Measurements from ENCODE around the gene SPACA6. TPM values are rescaled to one million over a fixed set of nuclear protein-coding genes. Genes with fewer than 3 reads are reported as not detected.
A peak's percentile ranks its signal among the peaks of the same experiment; 100 is the strongest.

Gene SPACA6
- total and polyA plus RNA-seq, 9 of the 15 experiments (the other 6 are each of a cell fraction or from before 2014, with no cell fraction given): 1.3 to 17.3 (median 6.2) TPM

DNA sequence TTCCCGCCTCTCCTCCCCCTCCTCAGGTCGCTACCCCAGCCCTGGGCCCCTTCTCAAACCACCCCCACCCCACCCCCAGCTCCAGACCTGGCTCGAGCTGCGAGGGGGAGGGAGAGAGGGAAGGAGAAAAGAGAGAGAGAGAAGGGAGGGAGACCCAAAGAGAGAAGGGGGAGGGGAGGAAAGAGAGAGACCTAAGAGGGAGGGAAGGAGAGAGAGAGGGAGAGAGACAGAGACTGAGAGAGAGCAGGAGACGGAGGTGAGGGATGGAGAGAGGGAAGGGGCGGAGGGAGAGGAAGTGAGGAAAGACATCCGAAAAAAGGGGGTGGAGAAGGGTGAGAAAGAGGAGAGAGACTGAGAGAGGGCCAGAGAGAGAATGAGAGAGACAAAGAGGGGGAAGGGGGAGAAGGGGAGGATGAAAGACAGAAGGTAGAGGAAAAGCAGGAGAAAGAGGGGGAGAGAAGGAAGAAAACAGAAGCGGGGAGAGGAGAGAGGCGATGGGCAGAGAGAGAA lies 2.0 kb upstream of the SPACA6 start (continued):
- TF ChIP-seq RAD21 (CRISPR knock-in tag; conservative IDR thresholded peaks at IDR 0.05 in 1 of 2, IDR thresholded peaks at IDR 0.05 in 1 of 2) (no peak), SMAD3 (CRISPR knock-in tag; conservative IDR thresholded peaks at IDR 0.05) (no peak), MCM2 (IDR thresholded peaks at IDR 0.05; ENCODE audit: low read depth) (no peak), FOXK2 (conservative IDR thresholded peaks at IDR 0.05 in 1 of 2, IDR thresholded peaks at IDR 0.05 in 1 of 2; ENCODE audit: low read depth in 2 of 2) (peak in 1 of 2 experiments; percentile 21; a peak in 1 of 4 replicates), CSDE1 (IDR thresholded peaks at IDR 0.05) (peak in 1 of 2 experiments; percentile 88; a peak in 1 of 4 replicates), FOSL1 (tag; conservative IDR thresholded peaks at IDR 0.05) (no peak), DIDO1 (tag; IDR thresholded peaks at IDR 0.05; ENCODE audit: low read depth) (0 out of 2 replicates have a peak, but pooled peaks have one; percentile 24), MCM5 (IDR thresholded peaks at IDR 0.05; ENCODE audit: low read depth) (no peak), CBX3 (IDR thresholded peaks at IDR 0.05; ENCODE audit: borderline replicate concordance in 1 of 2, low read length in 2 of 2) (no peak), RFX5 (IDR thresholded peaks at IDR 0.05; ENCODE audit: low read depth, low read length) (no peak), ZNF644 (tag; IDR thresholded peaks at IDR 0.05; ENCODE audit: low read depth) (no peak), EGR1 (conservative IDR thresholded peaks at IDR 0.05) (peak; percentile 87), STAT5A (IDR thresholded peaks at IDR 0.05; ENCODE audit: borderline replicate concordance, low read length) (no peak), EHMT2 (IDR thresholded peaks at IDR 0.05) (peak; percentile 79), GTF2A2 (tag; IDR thresholded peaks at IDR 0.05) (no peak), TAF15 (IDR thresholded peaks at IDR 0.05; ENCODE audit: low read depth, low read length) (no peak), MAZ (CRISPR knock-in tag; conservative IDR thresholded peaks at IDR 0.05 in 1 of 2, IDR thresholded peaks at IDR 0.05 in 1 of 2) (peak in 1 of 2 experiments; percentile 77; a peak in 2 of 4 replicates), POLR2AphosphoS2 (IDR thresholded peaks at IDR 0.05; ENCODE audit: low read length) (no peak)
- TF ChIP-seq, protein P1, sequence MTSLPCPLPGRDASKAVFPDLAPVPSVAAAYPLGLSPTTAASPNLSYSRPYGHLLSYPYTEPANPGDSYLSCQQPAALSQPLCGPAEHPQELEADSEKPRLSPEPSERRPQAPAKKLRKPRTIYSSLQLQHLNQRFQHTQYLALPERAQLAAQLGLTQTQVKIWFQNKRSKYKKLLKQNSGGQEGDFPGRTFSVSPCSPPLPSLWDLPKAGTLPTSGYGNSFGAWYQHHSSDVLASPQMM (CRISPR knock-in tag; IDR thresholded peaks at IDR 0.05): no peak
- TF ChIP-seq, protein P2, sequence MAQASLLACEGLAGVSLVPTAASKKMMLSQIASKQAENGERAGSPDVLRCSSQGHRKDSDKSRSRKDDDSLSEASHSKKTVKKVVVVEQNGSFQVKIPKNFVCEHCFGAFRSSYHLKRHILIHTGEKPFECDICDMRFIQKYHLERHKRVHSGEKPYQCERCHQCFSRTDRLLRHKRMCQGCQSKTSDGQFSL (CRISPR knock-in tag; IDR thresholded peaks at IDR 0.05): peak; percentile 7; the same call in 1 of the 2 replicates
- TF ChIP-seq, protein P2 (tag; IDR thresholded peaks at IDR 0.05): no peak; a peak in 1 of 4 replicates
- TF ChIP-seq, protein P3, sequence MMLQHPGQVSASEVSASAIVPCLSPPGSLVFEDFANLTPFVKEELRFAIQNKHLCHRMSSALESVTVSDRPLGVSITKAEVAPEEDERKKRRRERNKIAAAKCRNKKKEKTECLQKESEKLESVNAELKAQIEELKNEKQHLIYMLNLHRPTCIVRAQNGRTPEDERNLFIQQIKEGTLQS (IDR thresholded peaks at IDR 0.05): no peak
- TF ChIP-seq, protein P3 (CRISPR knock-in tag; conservative IDR thresholded peaks at IDR 0.05): no peak
- TF ChIP-seq, protein P4, sequence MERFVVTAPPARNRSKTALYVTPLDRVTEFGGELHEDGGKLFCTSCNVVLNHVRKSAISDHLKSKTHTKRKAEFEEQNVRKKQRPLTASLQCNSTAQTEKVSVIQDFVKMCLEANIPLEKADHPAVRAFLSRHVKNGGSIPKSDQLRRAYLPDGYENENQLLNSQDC (CRISPR knock-in tag; IDR thresholded peaks at IDR 0.05): no peak
- TF ChIP-seq, protein P5, sequence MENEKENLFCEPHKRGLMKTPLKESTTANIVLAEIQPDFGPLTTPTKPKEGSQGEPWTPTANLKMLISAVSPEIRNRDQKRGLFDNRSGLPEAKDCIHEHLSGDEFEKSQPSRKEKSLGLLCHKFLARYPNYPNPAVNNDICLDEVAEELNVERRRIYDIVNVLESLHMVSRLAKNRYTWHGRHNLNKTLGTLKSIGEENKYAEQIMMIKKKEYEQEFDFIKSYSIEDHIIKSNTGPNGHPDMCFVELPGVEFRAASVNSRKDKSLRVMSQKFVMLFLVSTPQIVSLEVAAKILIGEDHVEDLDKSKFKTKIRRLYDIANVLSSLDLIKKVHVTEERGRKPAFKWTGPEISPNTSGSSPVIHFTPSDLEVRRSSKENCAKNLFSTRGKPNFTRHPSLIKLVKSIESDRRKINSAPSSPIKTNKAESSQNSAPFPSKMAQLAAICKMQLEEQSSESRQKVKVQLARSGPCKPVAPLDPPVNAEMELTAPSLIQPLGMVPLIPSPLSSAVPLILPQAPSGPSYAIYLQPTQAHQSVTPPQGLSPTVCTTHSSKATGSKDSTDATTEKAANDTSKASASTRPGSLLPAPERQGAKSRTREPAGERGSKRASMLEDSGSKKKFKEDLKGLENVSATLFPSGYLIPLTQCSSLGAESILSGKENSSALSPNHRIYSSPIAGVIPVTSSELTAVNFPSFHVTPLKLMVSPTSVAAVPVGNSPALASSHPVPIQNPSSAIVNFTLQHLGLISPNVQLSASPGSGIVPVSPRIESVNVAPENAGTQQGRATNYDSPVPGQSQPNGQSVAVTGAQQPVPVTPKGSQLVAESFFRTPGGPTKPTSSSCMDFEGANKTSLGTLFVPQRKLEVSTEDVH (IDR thresholded peaks at IDR 0.05; ENCODE audit: low read depth, partially characterized antibody): peak; percentile 58
